Stomach (tissue), 9 donors: ENCODE data around the gene TSHZ2. TPM values are rescaled to one million over a fixed set of nuclear protein-coding genes. Genes with fewer than 3 reads are reported as not detected.

Experiments
- DNase-seq, 2 donors: peaks; one replicate each; pipeline versions ENCODE4 v3.0.0 to v3.0.0-alpha.2; 2013 to 2019
- H3K27ac ChIP-seq, 5 donors: fragments of 200-600 bp in 4 of 5; sonication (generic) in 4 of 5; one replicate each; pipeline ENCODE4 v1.5.1; 2013 to 2019; ENCODE audit warnings: mild to moderate bottlenecking in 1 of 5, moderate library complexity in 1 of 5
- H3K27me3 ChIP-seq, 3 donors: fragments of 200-600 bp; sonication (generic); one replicate each; pipeline ENCODE4 v1.5.1; 2017 to 2019; ENCODE audit warnings: mixed run types in 1 of 3
- H3K36me3 ChIP-seq, 4 donors: fragments of 200-600 bp; sonication (generic); 1 replicate in 3 of 4; 2 replicates in 1 of 4; pipeline ENCODE4 v1.5.1; 2016 to 2019
- H3K4me1 ChIP-seq, 4 donors: fragments of 200-600 bp; sonication (generic); one replicate each; pipeline ENCODE4 v1.5.1; 2016 to 2019
- H3K4me3 ChIP-seq, 4 donors: fragments of 200-600 bp; sonication (generic) in 3 of 4; one replicate each; pipeline ENCODE4 v1.5.1; 2016 to 2019; ENCODE audit warnings: mild to moderate bottlenecking in 1 of 4
- H3K9me3 ChIP-seq, 4 donors: fragments of 200-600 bp; sonication (generic); one replicate each; pipeline ENCODE4 v1.5.1; 2016 to 2019
- EP300 ChIP-seq: sonication (generic); formaldehyde crosslinking; IDR thresholded peaks from one replicate; pipeline ENCODE4 v1.6.1; 2017; ENCODE audit warnings: antibody characterized with exemption
- POLR2A ChIP-seq, 4 donors: fragments of 450-650 bp; IDR thresholded peaks; one replicate each; pipeline ENCODE4 v1.6.1; 2016; ENCODE audit warnings: antibody characterized with exemption in 4 of 4, control low read depth in 2 of 4, mild to moderate bottlenecking in 1 of 4, moderate library complexity in 1 of 4
- POLR2AphosphoS5 ChIP-seq, 3 donors: sonication (generic); formaldehyde crosslinking; IDR thresholded peaks; one replicate each; pipeline ENCODE4 v1.6.1; 2016; ENCODE audit warnings: antibody characterized with exemption in 3 of 3
- WGBS, 5 donors: extraction: QIAGEN DNeasy Blood & Tissue Kit in 3 of 5; methylation state at CpG; one replicate each; pipeline versions ENCODE4 v1.1.5 to v1.1.7; 2013 to 2018; 5-methylcytosine and 5-hydroxymethylcytosine counted together
- intact Hi-C: fragments of 100-400 bp; cut with DNase I; formaldehyde crosslinking; loops from one replicate; pipeline ENCODE4 v1.15.1; 2023; ENCODE audit warnings: low total_unique reads
- polyA plus RNA-seq, 3 donors: library from polyadenylated mRNA; stranded (reverse); fragments of 200-250 nt; gene quantifications; one replicate each; pipeline ENCODE4 v1.2.3, GENCODE V29; 2013
- total RNA-seq, 5 donors: library from RNA; depleted of rRNA; stranded (reverse); fragments of >200 nt; gene quantifications; one replicate each; pipeline versions ENCODE4 v1.1.0 to v1.2.3, GENCODE V29; 2014 to 2016
- TF ChIP-seq, protein P1 (sequence below), 7 experiments: fragments of 450-650 bp in 4 of 7; fragments of 200-600 bp in 3 of 7; sonication (generic) in 3 of 7; IDR thresholded peaks; one replicate each; pipeline ENCODE4 v1.5.1; 2016 to 2019; ENCODE audit warnings: antibody characterized with exemption in 7 of 7, control low read depth in 2 of 7, mild to moderate bottlenecking in 1 of 7
- donor health status: healthy with polysubstance abuse.
- donor health status: Bipolar disorder and iron deficiency.
- donor health status: healthy.

TSHZ2 gene
- total and polyA plus RNA-seq, 8 donors, result 2.9 to 20.5 (median 5.8) TPM

DNA sequence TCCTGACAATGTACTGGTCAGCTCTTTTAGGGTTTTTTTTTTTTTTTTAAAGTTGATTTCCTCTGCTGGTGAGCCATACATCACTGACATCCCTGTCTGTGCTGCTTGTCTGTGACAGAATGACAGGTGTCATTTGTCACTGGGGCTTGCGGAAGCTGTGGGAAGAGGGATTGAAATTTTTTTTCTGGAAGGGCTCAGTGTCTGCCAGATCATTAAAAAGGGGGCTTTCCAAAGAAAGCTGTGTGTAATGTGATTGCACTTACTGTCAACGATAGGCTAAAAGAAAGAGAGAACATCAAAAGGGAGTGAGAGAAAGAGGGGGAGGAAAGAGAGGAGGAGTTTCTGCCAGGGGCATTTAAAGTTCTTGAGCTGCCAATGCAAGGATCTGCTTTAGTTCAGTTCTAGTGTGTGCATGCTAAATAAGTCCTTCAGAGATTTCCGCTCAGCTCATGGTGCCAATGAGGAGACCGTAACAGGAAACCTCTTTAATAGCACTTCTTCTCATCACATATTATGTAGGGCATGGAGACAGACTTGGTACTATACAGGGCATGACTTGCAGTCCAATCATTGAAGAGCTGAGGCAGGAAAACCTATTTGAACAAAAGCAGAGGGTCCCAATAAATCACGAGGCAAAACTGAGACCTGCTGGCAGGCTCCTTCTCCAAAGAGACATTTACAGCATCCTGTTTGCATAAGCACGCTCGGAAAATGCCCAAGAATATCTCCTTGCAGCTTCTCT lies 177.2 kb downstream of the TSHZ2 start:
- WGBS, 5 donors, result 42 to 63% (median 46%) methylated on average over 7 of the region's 7 CpGs
- H3K36me3 ChIP-seq, result no peaks in the 10 kb centered on the region
- H3K4me1 ChIP-seq, result peaks cover 0 to 16% (median 3%) of the 10 kb centered on the region in 4 donors
- H3K4me3 ChIP-seq, result no peak overlapping the region
- intact Hi-C loops, result no loop called here
- H3K9me3 ChIP-seq, result no peaks in the 10 kb centered on the region
- no peak for TF ChIP-seq EP300
- TF ChIP-seq POLR2AphosphoS5 (IDR thresholded peaks at IDR 0.05), result no peak
- TF ChIP-seq POLR2A (IDR thresholded peaks at IDR 0.05), result no peak
- TF ChIP-seq, protein P1, sequence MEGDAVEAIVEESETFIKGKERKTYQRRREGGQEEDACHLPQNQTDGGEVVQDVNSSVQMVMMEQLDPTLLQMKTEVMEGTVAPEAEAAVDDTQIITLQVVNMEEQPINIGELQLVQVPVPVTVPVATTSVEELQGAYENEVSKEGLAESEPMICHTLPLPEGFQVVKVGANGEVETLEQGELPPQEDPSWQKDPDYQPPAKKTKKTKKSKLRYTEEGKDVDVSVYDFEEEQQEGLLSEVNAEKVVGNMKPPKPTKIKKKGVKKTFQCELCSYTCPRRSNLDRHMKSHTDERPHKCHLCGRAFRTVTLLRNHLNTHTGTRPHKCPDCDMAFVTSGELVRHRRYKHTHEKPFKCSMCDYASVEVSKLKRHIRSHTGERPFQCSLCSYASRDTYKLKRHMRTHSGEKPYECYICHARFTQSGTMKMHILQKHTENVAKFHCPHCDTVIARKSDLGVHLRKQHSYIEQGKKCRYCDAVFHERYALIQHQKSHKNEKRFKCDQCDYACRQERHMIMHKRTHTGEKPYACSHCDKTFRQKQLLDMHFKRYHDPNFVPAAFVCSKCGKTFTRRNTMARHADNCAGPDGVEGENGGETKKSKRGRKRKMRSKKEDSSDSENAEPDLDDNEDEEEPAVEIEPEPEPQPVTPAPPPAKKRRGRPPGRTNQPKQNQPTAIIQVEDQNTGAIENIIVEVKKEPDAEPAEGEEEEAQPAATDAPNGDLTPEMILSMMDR (IDR thresholded peaks at IDR 0.05), result no peak
- no peak overlapping the region for H3K27ac ChIP-seq
- H3K27me3 ChIP-seq, result no peaks in the 10 kb centered on the region
- peak in 1 of 2 donors; percentile 60 for DNase-seq

DNA sequence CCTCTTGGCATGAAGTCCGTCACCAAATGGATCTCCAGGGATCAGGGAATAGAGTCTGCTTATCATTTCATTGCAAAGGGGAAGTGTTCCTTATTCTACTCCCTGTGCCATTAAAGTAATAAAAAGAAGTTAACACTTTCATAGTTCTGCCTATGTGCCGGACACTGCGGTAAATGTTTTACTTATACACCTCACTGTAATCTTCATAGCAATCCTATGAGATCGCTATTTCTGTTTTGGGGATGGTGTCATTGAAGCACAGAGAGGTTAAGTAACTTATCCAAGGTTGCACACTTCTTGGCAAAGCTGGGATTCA lies 177.7 kb downstream of the TSHZ2 start:
- intact Hi-C loops, result no loop called here
- no peak for DNase-seq
- H3K27me3 ChIP-seq, result no peaks in the 10 kb centered on the region
- H3K36me3 ChIP-seq, result no peaks in the 10 kb centered on the region
- H3K4me3 ChIP-seq, result no peak overlapping the region
- H3K9me3 ChIP-seq, result no peaks in the 10 kb centered on the region
- H3K4me1 ChIP-seq, result peaks cover 0 to 16% (median 3%) of the 10 kb centered on the region in 4 donors
- TF ChIP-seq EP300 (no peak), POLR2AphosphoS5 (IDR thresholded peaks at IDR 0.05) (no peak), POLR2A (IDR thresholded peaks at IDR 0.05) (no peak)
- TF ChIP-seq, protein P1 (IDR thresholded peaks at IDR 0.05), result no peak
- WGBS, 5 donors, result 61 to 84% (median 78%) methylated on average over 4 of the region's 4 CpGs
- no peak overlapping the region for H3K27ac ChIP-seq

DNA sequence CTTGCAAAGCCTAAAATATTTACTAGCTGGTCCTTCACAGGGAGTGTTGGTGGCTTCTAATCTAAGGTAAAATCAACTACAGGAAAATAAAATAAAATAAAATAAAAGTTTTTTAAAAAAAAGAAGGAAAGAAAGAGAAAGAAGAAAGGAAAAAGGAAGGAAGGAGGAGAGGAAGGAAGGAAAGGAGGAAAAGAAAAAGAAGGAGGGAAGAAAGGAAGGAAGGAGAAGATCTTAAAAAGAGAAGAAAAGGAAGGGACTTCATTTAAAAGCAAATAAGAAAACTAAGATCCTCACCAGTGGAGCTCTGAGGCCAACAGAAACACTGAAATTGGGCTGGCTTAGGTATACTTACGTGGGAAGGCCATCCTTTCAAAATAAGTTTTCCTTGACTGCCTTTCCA lies 178.4 kb downstream of the TSHZ2 start:
- WGBS, 5 donors, result 87 to 97% (median 91%) methylated on average over 1 of the region's 1 CpG
- Histone ChIP-seq H3K9me3 (no peaks in the 10 kb centered on the region), H3K36me3 (no peaks in the 10 kb centered on the region), H3K27me3 (no peaks in the 10 kb centered on the region), H3K27ac (no peak overlapping the region), H3K4me1 (peaks cover 0 to 16% (median 3%) of the 10 kb centered on the region in 4 donors), H3K4me3 (no peak overlapping the region)
- intact Hi-C loops, result no loop called here
- TF ChIP-seq POLR2AphosphoS5 (IDR thresholded peaks at IDR 0.05) (no peak), EP300 (no peak), POLR2A (IDR thresholded peaks at IDR 0.05) (no peak)
- TF ChIP-seq, protein P1 (IDR thresholded peaks at IDR 0.05), result no peak
- no peak for DNase-seq

DNA sequence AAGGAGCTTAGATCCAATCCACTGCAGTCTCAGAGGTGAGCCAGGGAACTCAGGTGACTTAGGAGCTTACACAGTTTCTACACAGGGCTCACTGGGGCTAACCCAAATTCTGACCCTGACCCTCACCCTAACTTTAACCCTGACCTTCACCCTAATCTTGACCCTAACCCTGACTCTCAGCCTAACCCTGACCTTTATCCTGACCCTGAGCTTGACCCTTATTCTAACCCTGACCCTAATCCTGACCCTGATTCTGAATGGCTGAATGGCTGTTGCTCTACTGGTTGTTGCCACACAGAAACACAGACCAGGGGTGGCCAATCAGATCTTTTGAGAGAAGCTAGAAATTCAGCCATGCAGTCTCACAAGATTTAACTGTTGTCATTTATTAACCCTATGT lies 180.1 kb downstream of the TSHZ2 start:
- Histone ChIP-seq H3K4me1 (peaks cover 0 to 16% (median 3%) of the 10 kb centered on the region in 4 donors), H3K36me3 (no peaks in the 10 kb centered on the region), H3K4me3 (no peak overlapping the region), H3K27me3 (no peaks in the 10 kb centered on the region), H3K27ac (no peak overlapping the region), H3K9me3 (no peaks in the 10 kb centered on the region)
- intact Hi-C loops, result no loop called here
- DNase-seq, result no peak
- no peak for TF ChIP-seq EP300
- TF ChIP-seq, protein P1 (IDR thresholded peaks at IDR 0.05), result no peak
- TF ChIP-seq POLR2A (IDR thresholded peaks at IDR 0.05), result no peak
- no peak for TF ChIP-seq POLR2AphosphoS5 (IDR thresholded peaks at IDR 0.05)
